Endothelial cell of umbilical vein (primary cell): Measurements from ENCODE around the gene KRTAP10-1.

Experiments used
- CTCF ChIP-seq, 2 donors: IDR thresholded peaks; 1 replicate in 1 of 2; 2 replicates in 1 of 2; pipeline ENCODE4 v1.5.1; 2011; ENCODE audit warnings: low read length in 2 of 2, mild to moderate bottlenecking in 2 of 2, moderate library complexity in 2 of 2, control low read depth in 1 of 2, inconsistent platforms in 1 of 2, low read depth in 1 of 2; ENCODE audit not compliant: insufficient read depth in 1 of 2; ENCODE audit errors: extremely low read depth in 1 of 2
- EZH2 ChIP-seq: IDR thresholded peaks from 2 replicates; pipeline ENCODE4 v1.6.1; 2012; ENCODE audit warnings: borderline replicate concordance, low read depth, mild to moderate bottlenecking, moderate library complexity, low read length, inconsistent platforms; ENCODE audit not compliant: severe bottlenecking
- FOS ChIP-seq: IDR thresholded peaks from 2 replicates; pipeline ENCODE4 v1.6.1; 2011; ENCODE audit warnings: mild to moderate bottlenecking, low read length, moderate library complexity, borderline replicate concordance; ENCODE audit not compliant: insufficient read depth
- JUN ChIP-seq: IDR thresholded peaks from 2 replicates; pipeline ENCODE4 v1.6.1; 2011; ENCODE audit warnings: borderline replicate concordance, low read depth; ENCODE audit not compliant: insufficient read length, insufficient read depth
- MAX ChIP-seq: IDR thresholded peaks from 2 replicates; pipeline ENCODE4 v1.6.1; 2011; ENCODE audit not compliant: insufficient read depth, insufficient read length
- POLR2A ChIP-seq: IDR thresholded peaks from 2 replicates; pipeline ENCODE4 v1.6.1; 2012; ENCODE audit warnings: low read depth, mild to moderate bottlenecking, control low read depth, low read length
- POLR2AphosphoS5 ChIP-seq: IDR thresholded peaks from 2 replicates; pipeline ENCODE4 v1.6.1; 2012; ENCODE audit warnings: low read depth, mild to moderate bottlenecking, control low read depth, low read length, moderate library complexity; ENCODE audit not compliant: insufficient read depth

DNA sequence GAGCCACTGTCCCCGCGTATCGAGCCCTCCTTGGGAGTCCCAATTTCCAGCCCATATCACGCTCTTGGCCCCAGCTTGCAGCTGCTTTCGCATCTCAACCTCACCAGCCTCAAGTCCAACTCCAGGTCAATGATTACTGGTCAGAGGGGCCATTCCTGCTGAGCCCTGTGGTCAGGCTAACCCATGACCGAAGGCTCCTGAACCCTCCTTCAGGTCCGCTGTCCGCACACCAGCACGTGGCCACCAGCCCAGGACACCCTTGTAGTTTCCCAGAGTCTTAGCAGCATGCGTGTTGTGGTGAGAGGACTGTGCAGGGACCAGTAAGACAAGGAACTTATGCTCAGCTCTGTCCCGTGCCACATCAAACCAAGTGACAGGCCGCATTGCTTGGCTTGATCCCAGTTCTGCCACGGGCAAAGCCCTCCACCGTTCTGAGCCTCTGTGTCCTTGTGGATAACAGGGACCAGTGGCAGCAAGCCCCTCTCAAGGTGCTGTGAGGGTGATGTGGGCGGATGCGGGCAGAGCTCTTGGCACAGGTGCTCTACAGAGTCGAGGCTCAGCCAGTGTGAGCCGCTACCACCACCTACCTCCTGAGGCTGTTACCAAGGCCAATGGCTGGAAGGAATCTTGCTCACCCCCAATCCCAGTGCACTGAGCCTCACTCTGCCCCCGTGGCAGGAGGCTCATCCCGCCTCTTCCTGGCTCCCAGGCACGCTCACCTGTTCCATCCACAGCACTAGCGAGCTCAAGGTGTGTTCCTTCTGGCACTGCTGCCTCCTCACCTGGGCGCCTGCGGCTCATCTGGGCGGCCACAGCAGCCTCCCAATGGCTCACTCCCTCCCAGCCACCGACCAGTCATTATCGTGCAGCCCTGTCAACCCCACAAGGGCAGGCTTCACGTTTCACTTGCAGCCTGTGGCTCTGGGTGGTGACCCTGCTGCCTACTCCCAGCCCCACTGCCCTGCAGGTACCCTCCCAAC is 20.4 kb downstream of the KRTAP10-1 start:
- TF ChIP-seq CTCF (IDR thresholded peaks at IDR 0.05; ENCODE audit: extremely low read depth in 1 of 2, insufficient read depth in 1 of 2, low read depth in 1 of 2, low read length in 2 of 2) = no peak
- TF ChIP-seq POLR2A = no peak
- no peak for TF ChIP-seq JUN
- no peak for TF ChIP-seq EZH2
- no peak for TF ChIP-seq POLR2AphosphoS5
- TF ChIP-seq FOS = no peak
- no peak for TF ChIP-seq MAX
